Stomach (tissue), 9 donors: ENCODE data around the gene LRRC8A. TPM values are rescaled to one million over a fixed set of nuclear protein-coding genes. Genes with fewer than 3 reads are reported as not detected.
A peak's percentile ranks its signal among the peaks of the same experiment; 100 is the strongest.

ENCODE experiments used
- DNase-seq, 2 donors: peaks; one replicate each; pipeline versions ENCODE4 v3.0.0 to v3.0.0-alpha.2; 2013 to 2019
- H3K27ac ChIP-seq, 5 donors: fragments of 200-600 bp in 4 of 5; sonication (generic) in 4 of 5; one replicate each; pipeline ENCODE4 v1.5.1; 2013 to 2019; ENCODE audit warnings: mild to moderate bottlenecking in 1 of 5, moderate library complexity in 1 of 5
- H3K27me3 ChIP-seq, 3 donors: fragments of 200-600 bp; sonication (generic); one replicate each; pipeline ENCODE4 v1.5.1; 2017 to 2019; ENCODE audit warnings: mixed run types in 1 of 3
- H3K36me3 ChIP-seq, 4 donors: fragments of 200-600 bp; sonication (generic); 1 replicate in 3 of 4; 2 replicates in 1 of 4; pipeline ENCODE4 v1.5.1; 2016 to 2019
- H3K4me1 ChIP-seq, 4 donors: fragments of 200-600 bp; sonication (generic); one replicate each; pipeline ENCODE4 v1.5.1; 2016 to 2019
- H3K4me3 ChIP-seq, 4 donors: fragments of 200-600 bp; sonication (generic) in 3 of 4; one replicate each; pipeline ENCODE4 v1.5.1; 2016 to 2019; ENCODE audit warnings: mild to moderate bottlenecking in 1 of 4
- H3K9me3 ChIP-seq, 4 donors: fragments of 200-600 bp; sonication (generic); one replicate each; pipeline ENCODE4 v1.5.1; 2016 to 2019
- CTCF ChIP-seq, 7 experiments: fragments of 450-650 bp in 4 of 7; fragments of 200-600 bp in 3 of 7; sonication (generic) in 3 of 7; IDR thresholded peaks; one replicate each; pipeline ENCODE4 v1.5.1; 2016 to 2019; ENCODE audit warnings: antibody characterized with exemption in 7 of 7, control low read depth in 2 of 7, mild to moderate bottlenecking in 1 of 7
- EP300 ChIP-seq: sonication (generic); formaldehyde crosslinking; IDR thresholded peaks from one replicate; pipeline ENCODE4 v1.6.1; 2017; ENCODE audit warnings: antibody characterized with exemption
- POLR2A ChIP-seq, 4 donors: fragments of 450-650 bp; IDR thresholded peaks; one replicate each; pipeline ENCODE4 v1.6.1; 2016; ENCODE audit warnings: antibody characterized with exemption in 4 of 4, control low read depth in 2 of 4, mild to moderate bottlenecking in 1 of 4, moderate library complexity in 1 of 4
- POLR2AphosphoS5 ChIP-seq, 3 donors: sonication (generic); formaldehyde crosslinking; IDR thresholded peaks; one replicate each; pipeline ENCODE4 v1.6.1; 2016; ENCODE audit warnings: antibody characterized with exemption in 3 of 3
- WGBS, 5 donors: extraction: QIAGEN DNeasy Blood & Tissue Kit in 3 of 5; methylation state at CpG; one replicate each; pipeline versions ENCODE4 v1.1.5 to v1.1.7; 2013 to 2018; 5-methylcytosine and 5-hydroxymethylcytosine counted together
- intact Hi-C: fragments of 100-400 bp; cut with DNase I; formaldehyde crosslinking; loops from one replicate; pipeline ENCODE4 v1.15.1; 2023; ENCODE audit warnings: low total_unique reads
- polyA plus RNA-seq, 3 donors: library from polyadenylated mRNA; stranded (reverse); fragments of 200-250 nt; gene quantifications; one replicate each; pipeline ENCODE4 v1.2.3, GENCODE V29; 2013
- total RNA-seq, 5 donors: library from RNA; depleted of rRNA; stranded (reverse); fragments of >200 nt; gene quantifications; one replicate each; pipeline versions ENCODE4 v1.1.0 to v1.2.3, GENCODE V29; 2014 to 2016
- donor health status: healthy with polysubstance abuse.
- donor health status: Bipolar disorder and iron deficiency.
- donor health status: healthy.

The LRRC8A gene
- total and polyA plus RNA-seq, 8 donors = 11.2 to 63.7 (median 21.2) TPM

GRCh38 chr9:128918921-128919320 is 37.0 kb downstream of the LRRC8A start:
- intact Hi-C loops = no loop called here
- TF ChIP-seq POLR2AphosphoS5 (IDR thresholded peaks at IDR 0.05) (no peak), EP300 (no peak), CTCF (IDR thresholded peaks at IDR 0.05) (no peak), POLR2A (IDR thresholded peaks at IDR 0.05) (no peak)
- no peak for DNase-seq
- no peak overlapping the region for H3K4me3 ChIP-seq
- WGBS, 5 donors = 51 to 62% (median 57%) methylated on average over 2 of the region's 2 CpGs
- H3K36me3 ChIP-seq = peaks cover 10 to 45% (median 30%) of the 10 kb centered on the region in 4 donors
- no peaks in the 10 kb centered on the region for H3K9me3 ChIP-seq
- H3K27ac ChIP-seq = peak overlapping the region in 4 of 5 donors; percentile 84 to 95 (median 90)
- H3K4me1 ChIP-seq = peaks cover 60 to 90% (median 77%) of the 10 kb centered on the region in 4 donors
- no peaks in the 10 kb centered on the region for H3K27me3 ChIP-seq

- intact Hi-C loops = no loop called here
- H3K4me1 ChIP-seq = peaks cover 54 to 86% (median 71%) of the 10 kb centered on the region in 4 donors
- no peak overlapping the region for H3K4me3 ChIP-seq
- WGBS, 5 donors = 69 to 77% (median 71%) methylated on average over 12 to 14 of the region's 14 CpGs
- DNase-seq = no peak
- TF ChIP-seq POLR2AphosphoS5 (IDR thresholded peaks at IDR 0.05) (no peak), POLR2A (IDR thresholded peaks at IDR 0.05) (no peak), EP300 (no peak), CTCF (IDR thresholded peaks at IDR 0.05) (no peak)
- peak overlapping the region; percentile 23 to 95 (median 90) for H3K27ac ChIP-seq
- peaks cover 10 to 41% (median 26%) of the 10 kb centered on the region in 4 donors for H3K36me3 ChIP-seq
- no peaks in the 10 kb centered on the region for H3K9me3 ChIP-seq
- no peaks in the 10 kb centered on the region for H3K27me3 ChIP-seq
Observed at GRCh38 chr9:128919402-128920089, 37.6 kb downstream of the LRRC8A start.

GRCh38 chr9:128920381-128921058 is 38.6 kb downstream of the LRRC8A start, which contains the start of gene PHYHD1:
Gene PHYHD1 (plus strand): TSS chr9:128920982. CDS start chr9:128922324, 1,342 bp downstream.
- intact Hi-C loops = no loop called here
- no peaks in the 10 kb centered on the region for H3K9me3 ChIP-seq
- H3K4me1 ChIP-seq = peaks cover 51 to 76% (median 64%) of the 10 kb centered on the region in 4 donors
- TF ChIP-seq POLR2A (IDR thresholded peaks at IDR 0.05) = no peak
- TF ChIP-seq CTCF (IDR thresholded peaks at IDR 0.05) = no peak
- no peak for TF ChIP-seq EP300
- no peak for TF ChIP-seq POLR2AphosphoS5 (IDR thresholded peaks at IDR 0.05)
- no peaks in the 10 kb centered on the region for H3K27me3 ChIP-seq
- peaks cover 10 to 31% (median 20%) of the 10 kb centered on the region in 4 donors for H3K36me3 ChIP-seq
- H3K27ac ChIP-seq = peak within 1 kb of the TSS; percentile 78 to 95 (median 90)
- 44 to 55% (median 50%) methylated on average over 6 to 13 of the region's 13 CpGs for WGBS, 5 donors
- peak in 1 of 2 donors; percentile 67 for DNase-seq
- peak within 1 kb of the TSS; percentile 52 to 71 (median 58) for H3K4me3 ChIP-seq

GRCh38 chr9:128921881-128922763 is 40.2 kb downstream of the LRRC8A start:
- Histone ChIP-seq H3K36me3 (peaks cover 0 to 18% (median 13%) of the 10 kb centered on the region in 4 donors), H3K27me3 (no peaks in the 10 kb centered on the region), H3K4me3 (peak overlapping the region; percentile 52 to 71 (median 58)), H3K9me3 (no peaks in the 10 kb centered on the region), H3K27ac (peak overlapping the region; percentile 78 to 95 (median 90)), H3K4me1 (peaks cover 35 to 60% (median 48%) of the 10 kb centered on the region in 4 donors)
- intact Hi-C loops = no loop called here
- WGBS, 5 donors = 3 to 14% (median 8%) methylated on average over 24 to 32 of the region's 32 CpGs
- DNase-seq = peak; percentile 55 to 90
- TF ChIP-seq CTCF (IDR thresholded peaks at IDR 0.05) (peak in 1 of 7 experiments; percentile 6), POLR2AphosphoS5 (IDR thresholded peaks at IDR 0.05) (no peak), EP300 (no peak), POLR2A (IDR thresholded peaks at IDR 0.05) (no peak)
